HUES6 (cell line): Measurements from ENCODE around the gene C1QTNF8.

Experiments used
- H3K27ac ChIP-seq: 2 replicates; pipeline ENCODE4 v1.7.0; 2013; ENCODE audit warnings: low read depth, mild to moderate bottlenecking, low read length, inconsistent platforms
- H3K27me3 ChIP-seq: 2 replicates; pipeline ENCODE4 v1.6.1; 2013; ENCODE audit warnings: low read length; ENCODE audit not compliant: control insufficient read depth, insufficient read depth
- H3K36me3 ChIP-seq: 2 replicates; pipeline ENCODE4 v1.6.1; 2013; ENCODE audit warnings: low read length; ENCODE audit not compliant: control insufficient read depth, insufficient read depth
- H3K4me1 ChIP-seq: 2 replicates; pipeline ENCODE4 v1.6.1; 2013; ENCODE audit warnings: low read length; ENCODE audit not compliant: control insufficient read depth, insufficient read depth
- H3K4me3 ChIP-seq: 2 replicates; pipeline ENCODE4 v1.5.1; 2013; ENCODE audit warnings: low read depth, low read length
- H3K9ac ChIP-seq: one replicate; pipeline ENCODE4 v1.6.1; 2013; ENCODE audit warnings: mild to moderate bottlenecking, low read length
- H3K9me3 ChIP-seq: 2 replicates; pipeline ENCODE4 v1.6.1; 2013; ENCODE audit warnings: low read depth, low read length; ENCODE audit not compliant: control insufficient read depth, insufficient read depth

C1QTNF8 gene

DNA sequence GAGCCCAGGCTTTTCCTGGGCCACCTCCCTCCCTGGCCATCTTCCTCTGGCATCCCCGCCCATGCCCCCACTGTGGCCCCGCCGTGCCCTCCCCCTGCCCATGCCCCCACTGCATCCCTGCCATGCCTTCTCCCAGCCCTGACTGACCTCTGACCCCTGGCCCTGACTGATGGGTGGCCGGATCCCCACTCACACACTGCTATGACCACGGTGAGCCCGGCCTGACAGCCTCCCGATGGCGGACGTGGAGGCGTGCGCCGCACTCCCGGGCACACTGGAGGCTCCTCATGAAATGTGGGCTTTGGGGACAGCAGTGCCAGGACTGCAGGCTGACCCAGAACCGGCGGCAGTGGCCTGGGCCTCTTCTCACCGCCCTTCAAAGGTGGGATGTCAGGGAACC is 10.6 kb upstream of the C1QTNF8 start:
- no peaks in the 10 kb centered on the region for H3K36me3 ChIP-seq
- H3K9me3 ChIP-seq = no peaks in the 10 kb centered on the region
- no peaks in the 10 kb centered on the region; the same call in 1 of the 2 replicates for H3K4me1 ChIP-seq
- no peak overlapping the region for H3K9ac ChIP-seq
- peaks cover 52% of the 10 kb centered on the region for H3K27me3 ChIP-seq
- no peak overlapping the region for H3K27ac ChIP-seq
- H3K4me3 ChIP-seq = no peak overlapping the region

DNA sequence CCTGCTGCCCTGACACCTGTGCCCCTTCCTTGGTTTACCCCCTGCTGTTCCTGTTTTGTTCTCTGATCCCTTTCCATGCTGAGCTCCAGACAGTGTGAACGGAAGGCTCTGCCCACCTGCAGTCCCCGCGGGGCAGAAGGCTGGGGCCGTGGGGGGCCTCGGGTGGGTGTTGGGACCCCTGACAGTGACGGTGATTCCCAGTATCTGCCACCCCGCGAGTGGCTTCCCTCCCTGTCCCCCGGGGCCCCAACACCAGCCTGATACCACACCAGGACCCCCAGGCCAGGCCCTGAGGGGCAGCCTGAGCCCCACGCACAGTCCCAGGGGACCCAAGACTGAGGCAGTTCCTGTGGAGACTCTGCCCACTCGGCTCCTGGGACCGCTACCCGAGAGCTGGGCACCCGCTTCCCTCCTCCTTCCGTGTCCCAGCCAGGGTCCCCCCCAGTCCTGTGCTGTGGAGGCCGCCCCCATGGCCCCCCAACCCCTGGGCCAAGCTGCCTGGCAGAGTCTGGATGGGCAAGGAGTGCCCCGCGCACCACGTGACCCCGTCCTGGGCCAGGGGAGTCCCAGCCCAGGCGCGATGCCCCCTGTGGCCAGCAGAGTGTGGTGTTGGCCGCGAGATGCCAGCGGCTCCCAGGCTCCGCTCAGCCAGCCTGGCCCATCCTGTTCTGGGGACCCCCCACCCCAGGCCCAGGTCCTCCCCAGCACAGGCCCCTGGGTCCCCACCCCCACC is 10.0 kb upstream of the C1QTNF8 start:
- no peak overlapping the region for H3K9ac ChIP-seq
- H3K27me3 ChIP-seq = peaks cover 55% of the 10 kb centered on the region
- no peaks in the 10 kb centered on the region for H3K36me3 ChIP-seq
- no peak overlapping the region for H3K4me3 ChIP-seq
- no peaks in the 10 kb centered on the region; the same call in 1 of the 2 replicates for H3K4me1 ChIP-seq
- no peaks in the 10 kb centered on the region for H3K9me3 ChIP-seq
- H3K27ac ChIP-seq = no peak overlapping the region

GRCh38 chr16:1103636-1103980 is 7.6 kb upstream of the C1QTNF8 start:
- Histone ChIP-seq H3K4me3 (peak overlapping the region; percentile 66; the same call in 1 of the 2 replicates), H3K9me3 (no peaks in the 10 kb centered on the region), H3K27me3 (peaks cover 39% of the 10 kb centered on the region), H3K4me1 (peaks cover 6% of the 10 kb centered on the region; the same call in 1 of the 2 replicates), H3K9ac (no peak overlapping the region), H3K36me3 (no peaks in the 10 kb centered on the region), H3K27ac (no peak overlapping the region)

DNA sequence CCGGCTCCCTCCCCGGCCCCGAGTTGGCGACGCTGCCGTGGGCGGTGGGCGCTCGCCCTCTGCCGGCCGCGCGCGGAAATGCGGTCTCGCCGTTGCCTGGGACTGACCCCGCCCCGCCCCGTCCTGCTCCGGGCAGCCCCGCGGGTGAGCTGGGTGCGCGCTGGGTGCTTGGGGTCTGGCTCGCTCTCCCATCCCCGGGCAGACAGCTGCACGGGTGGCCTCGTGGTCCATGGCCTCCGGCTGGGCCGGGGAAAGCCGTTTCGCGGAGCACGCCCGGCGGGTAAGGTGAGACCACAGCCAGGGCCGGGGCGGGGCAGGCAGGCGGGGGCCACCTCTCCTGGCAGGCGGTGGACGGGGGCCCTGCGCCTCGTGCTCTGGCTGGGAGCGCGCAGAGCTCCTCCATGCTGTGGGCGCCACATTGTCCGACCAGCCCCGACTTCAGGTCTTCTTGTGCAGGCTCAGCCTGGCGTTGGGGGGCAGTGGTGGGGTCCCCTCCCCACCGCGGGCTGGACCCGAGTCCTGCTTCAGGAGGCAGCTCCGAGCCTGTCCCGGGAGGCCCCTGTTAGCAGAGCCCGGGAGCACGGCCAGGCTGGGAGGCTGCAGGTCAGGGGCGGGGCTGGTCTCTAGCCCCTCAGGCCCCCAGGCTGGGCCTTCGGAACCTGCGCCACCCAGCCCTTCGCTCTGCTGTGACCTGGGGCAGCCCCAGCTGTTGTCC is 7.0 kb upstream of the C1QTNF8 start:
- no peaks in the 10 kb centered on the region for H3K36me3 ChIP-seq
- no peaks in the 10 kb centered on the region for H3K9me3 ChIP-seq
- H3K9ac ChIP-seq = no peak overlapping the region
- peaks cover 34% of the 10 kb centered on the region for H3K27me3 ChIP-seq
- H3K27ac ChIP-seq = no peak overlapping the region
- H3K4me1 ChIP-seq = peaks cover 6% of the 10 kb centered on the region; the same call in 1 of the 2 replicates
- peak overlapping the region; percentile 66 for H3K4me3 ChIP-seq

GRCh38 chr16:1102333-1102700 is 6.3 kb upstream of the C1QTNF8 start:
- Histone ChIP-seq H3K9ac (no peak overlapping the region), H3K4me1 (peaks cover 6% of the 10 kb centered on the region; the same call in 1 of the 2 replicates), H3K9me3 (no peaks in the 10 kb centered on the region), H3K4me3 (no peak overlapping the region), H3K27me3 (peaks cover 29% of the 10 kb centered on the region), H3K27ac (no peak overlapping the region), H3K36me3 (no peaks in the 10 kb centered on the region)

DNA sequence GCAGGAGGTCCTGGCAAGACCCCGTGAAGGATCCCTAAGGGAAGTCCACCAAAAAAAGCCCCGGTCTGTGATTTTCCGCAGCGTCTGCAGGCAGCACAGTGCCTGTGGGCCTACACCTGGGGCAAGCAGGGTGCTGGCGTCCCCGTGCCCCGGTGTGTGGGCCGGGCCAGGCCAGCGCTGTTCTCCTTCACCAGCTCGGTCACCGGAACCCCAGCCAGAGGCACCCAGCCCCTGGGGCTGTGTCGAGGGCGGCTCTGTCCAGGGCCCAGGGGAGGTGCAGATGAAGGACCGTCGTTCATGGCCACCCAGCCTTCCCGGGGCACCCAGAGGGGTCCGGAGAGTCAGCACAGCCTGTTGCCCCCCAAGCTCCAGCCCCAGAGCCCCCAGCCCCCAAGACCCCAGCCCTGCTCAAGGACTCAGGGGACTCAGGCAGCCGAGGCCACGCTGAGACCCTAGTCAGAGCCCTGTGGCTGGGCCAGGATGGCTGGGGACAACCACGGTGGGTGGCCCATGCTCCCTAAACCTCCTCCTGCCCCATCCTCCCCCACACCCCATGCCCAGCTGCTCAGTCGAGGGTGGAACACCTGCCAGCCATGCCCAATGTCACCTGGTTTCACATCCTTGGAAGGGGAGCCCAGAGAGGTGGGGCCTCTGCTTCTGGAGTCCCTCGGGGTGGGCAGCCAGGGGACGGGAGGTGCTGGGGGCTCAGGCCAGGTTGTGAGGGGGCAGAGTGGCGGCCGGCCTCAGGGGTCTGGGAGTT is 5.7 kb upstream of the C1QTNF8 start:
- Histone ChIP-seq H3K4me3 (no peak overlapping the region), H3K9me3 (no peaks in the 10 kb centered on the region), H3K27me3 (peaks cover 29% of the 10 kb centered on the region), H3K9ac (no peak overlapping the region), H3K27ac (no peak overlapping the region), H3K4me1 (peaks cover 6% of the 10 kb centered on the region; the same call in 1 of the 2 replicates), H3K36me3 (no peaks in the 10 kb centered on the region)

DNA sequence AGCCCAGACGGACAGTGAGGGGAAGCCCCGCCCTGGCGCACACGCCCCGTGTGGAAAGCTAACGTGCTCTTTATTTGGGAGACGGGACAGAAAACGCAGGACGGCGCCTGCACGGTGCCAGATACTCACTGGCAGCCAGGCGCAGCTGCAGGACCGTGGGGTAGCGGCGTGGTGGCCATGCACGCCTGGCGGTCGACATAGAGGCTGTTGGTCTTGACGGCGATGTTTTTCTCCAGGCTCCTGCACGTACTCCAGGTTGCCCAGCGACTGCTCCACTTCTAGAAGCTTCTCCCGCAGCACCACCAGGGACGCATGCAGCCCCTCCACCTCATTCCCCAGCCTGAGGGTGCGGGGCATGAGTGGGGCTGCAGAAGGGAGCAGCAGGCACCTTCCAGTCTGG is 5.1 kb upstream of the C1QTNF8 start:
- no peak overlapping the region for H3K4me3 ChIP-seq
- H3K4me1 ChIP-seq = peaks cover 6% of the 10 kb centered on the region; the same call in 1 of the 2 replicates
- H3K9ac ChIP-seq = no peak overlapping the region
- no peak overlapping the region for H3K27ac ChIP-seq
- H3K36me3 ChIP-seq = no peaks in the 10 kb centered on the region
- peaks cover 29% of the 10 kb centered on the region for H3K27me3 ChIP-seq
- no peaks in the 10 kb centered on the region for H3K9me3 ChIP-seq

GRCh38 chr16:1100084-1100800 is 4.2 kb upstream of the C1QTNF8 start:
- Histone ChIP-seq H3K27ac (no peak overlapping the region), H3K9ac (no peak overlapping the region), H3K9me3 (no peaks in the 10 kb centered on the region), H3K4me3 (no peak overlapping the region), H3K27me3 (peaks cover 28% of the 10 kb centered on the region), H3K36me3 (no peaks in the 10 kb centered on the region), H3K4me1 (peaks cover 6% of the 10 kb centered on the region; the same call in 1 of the 2 replicates)

GRCh38 chr16:1099189-1100083 is 3.4 kb upstream of the C1QTNF8 start:
- H3K27me3 ChIP-seq = peaks cover 20% of the 10 kb centered on the region
- no peaks in the 10 kb centered on the region for H3K36me3 ChIP-seq
- no peaks in the 10 kb centered on the region for H3K9me3 ChIP-seq
- peaks cover 6% of the 10 kb centered on the region; the same call in 1 of the 2 replicates for H3K4me1 ChIP-seq
- H3K27ac ChIP-seq = no peak overlapping the region
- H3K9ac ChIP-seq = no peak overlapping the region
- no peak overlapping the region for H3K4me3 ChIP-seq
